K562 (cell line): Measurements from ENCODE around the gene RING1. TPM values are rescaled to one million over a fixed set of nuclear protein-coding genes. Genes with fewer than 3 reads are reported as not detected.

Experiments used
- ARID1B ChIP-seq: fragments of 450-650 bp; IDR thresholded peaks from 2 replicates; pipeline ENCODE4 v1.6.1; 2016; ENCODE audit warnings: antibody characterized with exemption, mild to moderate bottlenecking, inconsistent platforms
- CAMTA2 ChIP-seq: fragments of 250-450 bp; sonication (Bioruptor Pico); conservative IDR thresholded peaks from 2 replicates; pipeline ENCODE4 v1.5.1; 2022
- COPS2 ChIP-seq: fragments of 450-650 bp; conservative IDR thresholded peaks from 2 replicates; pipeline ENCODE4 v1.6.1; 2016; ENCODE audit warnings: mild to moderate bottlenecking, moderate library complexity
- FOXK1 ChIP-seq: sonication (generic); formaldehyde crosslinking; IDR thresholded peaks from 2 replicates; pipeline ENCODE4 v1.8.0; 2022; ENCODE audit warnings: missing genetic modification reagents, mild to moderate bottlenecking, borderline replicate concordance
- HNRNPLL ChIP-seq: fragments of 200-400 bp; formaldehyde crosslinking; IDR thresholded peaks from 2 replicates; pipeline ENCODE4 v1.6.1; 2017; ENCODE audit warnings: low read length, low read depth, mild to moderate bottlenecking; ENCODE audit not compliant: poor library complexity, severe bottlenecking
- L3MBTL2 ChIP-seq: fragments of 450-650 bp; IDR thresholded peaks from 2 replicates; pipeline ENCODE4 v1.6.1; 2016; ENCODE audit warnings: mild to moderate bottlenecking, moderate library complexity
- MCM2 ChIP-seq: fragments of 450-650 bp; IDR thresholded peaks from 2 replicates; pipeline ENCODE4 v1.6.1; 2017; ENCODE audit warnings: low read depth, mild to moderate bottlenecking
- TAF9B ChIP-seq: fragments of 450-650 bp; IDR thresholded peaks from 2 replicates; pipeline ENCODE4 v1.6.1; 2018; ENCODE audit warnings: mild to moderate bottlenecking; ENCODE audit not compliant: partially characterized antibody
- ZKSCAN3 ChIP-seq: fragments of 250-450 bp; sonication (Bioruptor Pico); IDR thresholded peaks from 2 replicates; pipeline ENCODE4 v1.4.0; 2020
- polyA plus RNA-seq, 8 experiments: library from polyadenylated mRNA; depleted of rRNA in 4 of 8; stranded (reverse) in 5 of 8; unstranded in 3 of 8; fragments of >200 nt; fragmentation: Nextera tagmentation in 2 of 8; fragmentation: Illumina TruSeq in 1 of 8; extraction: Ambion mirVana in 2 of 8; extraction: Trizol in 1 of 8; gene quantifications; 2 replicates each; pipeline versions ENCODE4 v1.2.1 to v1.2.3, GENCODE V29; 2011 to 2014; ENCODE audit warnings: inconsistent platforms in 1 of 8, missing spikeins in 1 of 8
- total RNA-seq, 7 experiments: library from RNA; depleted of rRNA in 6 of 7; stranded (reverse); fragments of >200 nt in 6 of 7; fragmentation: Illumina TruSeq in 2 of 7; extraction: Trizol in 2 of 7; gene quantifications; 2 replicates each; pipeline versions ENCODE4 v1.2.1 to v1.2.3, GENCODE V29; 2011 to 2021; ENCODE audit warnings: low replicate concordance in 1 of 7
- TF ChIP-seq, protein P1 (sequence below): fragments of 250-450 bp; sonication (Bioruptor Pico); IDR thresholded peaks from 2 replicates; pipeline ENCODE4 v1.5.0; 2021
- TF ChIP-seq, protein P2 (sequence below), 2 experiments: IDR thresholded peaks; 2 replicates each; pipeline ENCODE4 v1.6.1; 2012; ENCODE audit warnings: improper control_type of control experiment in 2 of 2, low read depth in 2 of 2, low read length in 2 of 2, borderline replicate concordance in 1 of 2
- TF ChIP-seq, protein P3 (sequence below): sonication (generic); formaldehyde crosslinking; IDR thresholded peaks from 2 replicates; pipeline ENCODE4 v1.8.1; 2023; ENCODE audit warnings: mild to moderate bottlenecking, missing genetic modification reagents
- TF ChIP-seq, protein P4 (sequence below): fragments of 150-350 bp; IDR thresholded peaks from 2 replicates; pipeline ENCODE4 v1.6.1; 2014; ENCODE audit warnings: low read depth, mild to moderate bottlenecking, low read length, borderline replicate concordance
- TF ChIP-seq, protein P5 (sequence below), 2 experiments: fragments of 250-450 bp in 1 of 2; fragments of 450-650 bp in 1 of 2; sonication (Bioruptor Pico) in 1 of 2; IDR thresholded peaks; 2 replicates each; pipeline versions ENCODE4 v1.6.1 to v1.8.0; 2016 to 2021; ENCODE audit warnings: mild to moderate bottlenecking in 2 of 2, moderate library complexity in 2 of 2, missing compliant biosample characterization in 1 of 2, missing genetic modification characterization in 1 of 2
- TF ChIP-seq, protein P6 (sequence below): sonication (generic); formaldehyde crosslinking; IDR thresholded peaks from 2 replicates; pipeline ENCODE4 v1.8.0; 2022; ENCODE audit warnings: missing genetic modification reagents, mild to moderate bottlenecking, moderate library complexity, borderline replicate concordance

Gene RING1
- total and polyA plus RNA-seq, 9 of the 15 experiments (the other 6 are each of a cell fraction or from before 2014, with no cell fraction given), result 4.2 to 59.1 (median 36.9) TPM

DNA sequence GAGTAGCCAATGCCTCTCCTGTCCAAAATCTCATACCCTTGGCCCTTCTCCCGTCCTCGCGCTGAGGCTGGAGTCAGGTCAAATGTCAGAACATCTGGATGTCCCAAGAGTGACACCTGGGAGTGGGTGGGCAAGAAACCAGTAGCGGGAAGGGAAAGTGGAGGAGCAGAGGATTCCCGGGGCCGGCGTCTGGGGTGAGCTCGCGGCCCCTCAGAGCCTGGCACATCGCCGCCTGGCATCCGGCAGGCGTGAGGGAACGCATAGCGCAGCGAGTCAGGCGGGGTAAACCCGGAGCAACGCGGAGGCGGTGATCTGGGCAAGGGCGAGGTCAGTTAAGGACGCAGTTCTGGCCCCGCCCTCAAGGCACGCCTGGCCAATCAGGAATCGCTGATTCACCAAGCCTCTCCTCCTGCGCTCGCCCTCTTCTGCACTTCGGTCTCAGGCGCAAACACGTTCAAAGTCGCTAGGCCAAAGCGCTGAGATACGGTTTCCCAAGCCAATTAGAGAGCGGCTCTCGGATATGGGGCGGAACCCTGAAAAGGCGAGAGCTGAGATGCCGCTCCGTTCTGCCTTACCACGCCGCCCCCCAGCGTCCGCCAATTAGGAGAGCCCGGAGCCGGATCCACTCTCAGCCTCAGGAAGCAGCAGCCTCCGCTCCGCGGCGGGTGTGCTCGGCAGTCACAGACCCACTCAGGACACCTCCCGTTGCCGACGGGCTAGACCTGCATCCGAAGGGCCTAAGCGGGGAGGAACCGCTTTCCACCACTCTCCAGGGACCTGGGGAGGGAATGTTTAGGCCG, 40.8 kb downstream of the RING1 start (continued):
- TF ChIP-seq ARID1B (peak; percentile 49), TAF9B (no peak), FOXK1 (CRISPR knock-in tag) (no peak), CAMTA2 (CRISPR knock-in tag) (no peak), COPS2 (no peak), L3MBTL2 (peak; percentile 89), HNRNPLL (peak; percentile 89), MCM2 (no peak), ZKSCAN3 (CRISPR knock-in tag) (no peak)
- TF ChIP-seq, protein P1, sequence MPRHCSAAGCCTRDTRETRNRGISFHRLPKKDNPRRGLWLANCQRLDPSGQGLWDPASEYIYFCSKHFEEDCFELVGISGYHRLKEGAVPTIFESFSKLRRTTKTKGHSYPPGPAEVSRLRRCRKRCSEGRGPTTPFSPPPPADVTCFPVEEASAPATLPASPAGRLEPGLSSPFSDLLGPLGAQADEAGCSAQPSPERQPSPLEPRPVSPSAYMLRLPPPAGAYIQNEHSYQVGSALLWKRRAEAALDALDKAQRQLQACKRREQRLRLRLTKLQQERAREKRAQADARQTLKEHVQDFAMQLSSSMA (CRISPR knock-in tag), result peak; percentile 11; the same call in 1 of the 2 replicates
- TF ChIP-seq, protein P2, sequence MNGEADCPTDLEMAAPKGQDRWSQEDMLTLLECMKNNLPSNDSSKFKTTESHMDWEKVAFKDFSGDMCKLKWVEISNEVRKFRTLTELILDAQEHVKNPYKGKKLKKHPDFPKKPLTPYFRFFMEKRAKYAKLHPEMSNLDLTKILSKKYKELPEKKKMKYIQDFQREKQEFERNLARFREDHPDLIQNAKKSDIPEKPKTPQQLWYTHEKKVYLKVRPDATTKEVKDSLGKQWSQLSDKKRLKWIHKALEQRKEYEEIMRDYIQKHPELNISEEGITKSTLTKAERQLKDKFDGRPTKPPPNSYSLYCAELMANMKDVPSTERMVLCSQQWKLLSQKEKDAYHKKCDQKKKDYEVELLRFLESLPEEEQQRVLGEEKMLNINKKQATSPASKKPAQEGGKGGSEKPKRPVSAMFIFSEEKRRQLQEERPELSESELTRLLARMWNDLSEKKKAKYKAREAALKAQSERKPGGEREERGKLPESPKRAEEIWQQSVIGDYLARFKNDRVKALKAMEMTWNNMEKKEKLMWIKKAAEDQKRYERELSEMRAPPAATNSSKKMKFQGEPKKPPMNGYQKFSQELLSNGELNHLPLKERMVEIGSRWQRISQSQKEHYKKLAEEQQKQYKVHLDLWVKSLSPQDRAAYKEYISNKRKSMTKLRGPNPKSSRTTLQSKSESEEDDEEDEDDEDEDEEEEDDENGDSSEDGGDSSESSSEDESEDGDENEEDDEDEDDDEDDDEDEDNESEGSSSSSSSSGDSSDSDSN (IDR thresholded peaks at IDR 0.05; ENCODE audit: borderline replicate concordance in 1 of 2, low read depth in 2 of 2, low read length in 2 of 2), result peak; percentile 75 to 77; a peak in 2 of 4 replicates
- TF ChIP-seq, protein P3, sequence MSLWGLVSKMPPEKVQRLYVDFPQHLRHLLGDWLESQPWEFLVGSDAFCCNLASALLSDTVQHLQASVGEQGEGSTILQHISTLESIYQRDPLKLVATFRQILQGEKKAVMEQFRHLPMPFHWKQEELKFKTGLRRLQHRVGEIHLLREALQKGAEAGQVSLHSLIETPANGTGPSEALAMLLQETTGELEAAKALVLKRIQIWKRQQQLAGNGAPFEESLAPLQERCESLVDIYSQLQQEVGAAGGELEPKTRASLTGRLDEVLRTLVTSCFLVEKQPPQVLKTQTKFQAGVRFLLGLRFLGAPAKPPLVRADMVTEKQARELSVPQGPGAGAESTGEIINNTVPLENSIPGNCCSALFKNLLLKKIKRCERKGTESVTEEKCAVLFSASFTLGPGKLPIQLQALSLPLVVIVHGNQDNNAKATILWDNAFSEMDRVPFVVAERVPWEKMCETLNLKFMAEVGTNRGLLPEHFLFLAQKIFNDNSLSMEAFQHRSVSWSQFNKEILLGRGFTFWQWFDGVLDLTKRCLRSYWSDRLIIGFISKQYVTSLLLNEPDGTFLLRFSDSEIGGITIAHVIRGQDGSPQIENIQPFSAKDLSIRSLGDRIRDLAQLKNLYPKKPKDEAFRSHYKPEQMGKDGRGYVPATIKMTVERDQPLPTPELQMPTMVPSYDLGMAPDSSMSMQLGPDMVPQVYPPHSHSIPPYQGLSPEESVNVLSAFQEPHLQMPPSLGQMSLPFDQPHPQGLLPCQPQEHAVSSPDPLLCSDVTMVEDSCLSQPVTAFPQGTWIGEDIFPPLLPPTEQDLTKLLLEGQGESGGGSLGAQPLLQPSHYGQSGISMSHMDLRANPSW (CRISPR knock-in tag), result 0 out of 2 replicates have a peak, but pooled peaks have one; percentile 91
- TF ChIP-seq, protein P4, sequence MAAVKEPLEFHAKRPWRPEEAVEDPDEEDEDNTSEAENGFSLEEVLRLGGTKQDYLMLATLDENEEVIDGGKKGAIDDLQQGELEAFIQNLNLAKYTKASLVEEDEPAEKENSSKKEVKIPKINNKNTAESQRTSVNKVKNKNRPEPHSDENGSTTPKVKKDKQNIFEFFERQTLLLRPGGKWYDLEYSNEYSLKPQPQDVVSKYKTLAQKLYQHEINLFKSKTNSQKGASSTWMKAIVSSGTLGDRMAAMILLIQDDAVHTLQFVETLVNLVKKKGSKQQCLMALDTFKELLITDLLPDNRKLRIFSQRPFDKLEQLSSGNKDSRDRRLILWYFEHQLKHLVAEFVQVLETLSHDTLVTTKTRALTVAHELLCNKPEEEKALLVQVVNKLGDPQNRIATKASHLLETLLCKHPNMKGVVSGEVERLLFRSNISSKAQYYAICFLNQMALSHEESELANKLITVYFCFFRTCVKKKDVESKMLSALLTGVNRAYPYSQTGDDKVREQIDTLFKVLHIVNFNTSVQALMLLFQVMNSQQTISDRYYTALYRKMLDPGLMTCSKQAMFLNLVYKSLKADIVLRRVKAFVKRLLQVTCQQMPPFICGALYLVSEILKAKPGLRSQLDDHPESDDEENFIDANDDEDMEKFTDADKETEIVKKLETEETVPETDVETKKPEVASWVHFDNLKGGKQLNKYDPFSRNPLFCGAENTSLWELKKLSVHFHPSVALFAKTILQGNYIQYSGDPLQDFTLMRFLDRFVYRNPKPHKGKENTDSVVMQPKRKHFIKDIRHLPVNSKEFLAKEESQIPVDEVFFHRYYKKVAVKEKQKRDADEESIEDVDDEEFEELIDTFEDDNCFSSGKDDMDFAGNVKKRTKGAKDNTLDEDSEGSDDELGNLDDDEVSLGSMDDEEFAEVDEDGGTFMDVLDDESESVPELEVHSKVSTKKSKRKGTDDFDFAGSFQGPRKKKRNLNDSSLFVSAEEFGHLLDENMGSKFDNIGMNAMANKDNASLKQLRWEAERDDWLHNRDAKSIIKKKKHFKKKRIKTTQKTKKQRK, result peak; percentile 11; the same call in 1 of the 2 replicates
- TF ChIP-seq, protein P5, sequence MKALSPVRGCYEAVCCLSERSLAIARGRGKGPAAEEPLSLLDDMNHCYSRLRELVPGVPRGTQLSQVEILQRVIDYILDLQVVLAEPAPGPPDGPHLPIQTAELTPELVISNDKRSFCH (CRISPR knock-in tag; IDR thresholded peaks at IDR 0.05), result no peak
- TF ChIP-seq, protein P5 (tag; IDR thresholded peaks at IDR 0.05), result no peak; the same call in 1 of the 2 replicates
- TF ChIP-seq, protein P6, sequence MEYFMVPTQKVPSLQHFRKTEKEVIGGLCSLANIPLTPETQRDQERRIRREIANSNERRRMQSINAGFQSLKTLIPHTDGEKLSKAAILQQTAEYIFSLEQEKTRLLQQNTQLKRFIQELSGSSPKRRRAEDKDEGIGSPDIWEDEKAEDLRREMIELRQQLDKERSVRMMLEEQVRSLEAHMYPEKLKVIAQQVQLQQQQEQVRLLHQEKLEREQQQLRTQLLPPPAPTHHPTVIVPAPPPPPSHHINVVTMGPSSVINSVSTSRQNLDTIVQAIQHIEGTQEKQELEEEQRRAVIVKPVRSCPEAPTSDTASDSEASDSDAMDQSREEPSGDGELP, result peak; percentile 67; the same call in 1 of the 2 replicates
